GM18873 (cell line): ENCODE data around the gene ITPRIPL1.

Experiments used
- ATAC-seq: cut with Tn5 transposase; IDR thresholded peaks from one replicate; pipeline ENCODE4 v1.9.1; 2021; ENCODE audit warnings: mild to moderate bottlenecking, moderate library complexity, moderate number of reproducible peaks; ENCODE audit not compliant: unreplicated experiment, low FRiP score

Gene ITPRIPL1

GRCh38 chr2:96353606-96354101, 28.5 kb downstream of the ITPRIPL1 start:
- no peak for ATAC-seq

GRCh38 chr2:96354492-96354891, 29.4 kb downstream of the ITPRIPL1 start:
- no peak for ATAC-seq

- ATAC-seq = no peak
Observed at GRCh38 chr2:96356889-96357288, 31.8 kb downstream of the ITPRIPL1 start.

- ATAC-seq = no peak
Observed at GRCh38 chr2:96359310-96359709, 34.2 kb downstream of the ITPRIPL1 start.

GRCh38 chr2:96359866-96360265, 34.7 kb downstream of the ITPRIPL1 start:
- ATAC-seq = no peak

- no peak for ATAC-seq
Observed at GRCh38 chr2:96361751-96362150, 36.6 kb downstream of the ITPRIPL1 start.

GRCh38 chr2:96369186-96369585, 44.1 kb downstream of the ITPRIPL1 start:
- no peak for ATAC-seq

- no peak for ATAC-seq
Observed at GRCh38 chr2:96374211-96374951, 49.3 kb downstream of the ITPRIPL1 start.
